Activated CD4-positive, alpha-beta T cell treated with anti-CD3 and anti-CD28 coated beads, Interleukin-2, amount 10 ng/mL, durations not matched to agents 7 days and 5 days (primary cell): ENCODE results near the gene VPS72. TPM values are rescaled to one million over a fixed set of nuclear protein-coding genes. Genes with fewer than 3 reads are reported as not detected.
"Not testable (repeated sequence)": the region's sequence is repeated elsewhere in the genome, so short reads cannot be mapped to it uniquely, and the experiment has no call there.

Source experiments
- CTCF ChIA-PET: fragments of 350-600 bp; sonication (Branson Sonifier 250); formaldehyde crosslinking; loops from one replicate; lab custom pipeline; 2021; ENCODE audit warnings: antibody characterized with exemption; lab: Charles Lee
- POLR2A ChIA-PET: fragments of 350-600 bp; sonication (Branson Sonifier 250); formaldehyde crosslinking; loops from one replicate; lab custom pipeline; 2021; ENCODE audit warnings: antibody characterized with exemption; lab: Charles Lee
- DNase-seq: peaks from one replicate; pipeline ENCODE4 v3.0.0-alpha.2; 2020
- H3K27ac Mint-ChIP-seq: one replicate; pipeline ENCODE4 v1.8.0; 2021; ENCODE audit warnings: mild to moderate bottlenecking, moderate library complexity, mixed read lengths
- H3K27me3 Mint-ChIP-seq: one replicate; pipeline ENCODE4 v1.8.0; 2021; ENCODE audit warnings: mixed read lengths
- H3K36me3 Mint-ChIP-seq: one replicate; pipeline ENCODE4 v1.8.0; 2021; ENCODE audit warnings: low read depth, mixed read lengths
- H3K4me1 Mint-ChIP-seq: one replicate; pipeline ENCODE4 v1.8.0; 2021; ENCODE audit warnings: mixed read lengths
- H3K4me3 Mint-ChIP-seq: one replicate; pipeline ENCODE4 v1.8.0; 2021; ENCODE audit warnings: mild to moderate bottlenecking, moderate library complexity, mixed read lengths
- H3K9me3 Mint-ChIP-seq: one replicate; pipeline ENCODE4 v1.8.0; 2021; ENCODE audit warnings: mixed read lengths
- total RNA-seq, 2 experiments: library from RNA; stranded (reverse); gene quantifications; one replicate each; pipeline ENCODE4 v1.2.3, GENCODE V29; 2021

Gene VPS72
- total RNA-seq, 2 experiments from 2014 or later = 77.1 to 79.6 TPM

DNA sequence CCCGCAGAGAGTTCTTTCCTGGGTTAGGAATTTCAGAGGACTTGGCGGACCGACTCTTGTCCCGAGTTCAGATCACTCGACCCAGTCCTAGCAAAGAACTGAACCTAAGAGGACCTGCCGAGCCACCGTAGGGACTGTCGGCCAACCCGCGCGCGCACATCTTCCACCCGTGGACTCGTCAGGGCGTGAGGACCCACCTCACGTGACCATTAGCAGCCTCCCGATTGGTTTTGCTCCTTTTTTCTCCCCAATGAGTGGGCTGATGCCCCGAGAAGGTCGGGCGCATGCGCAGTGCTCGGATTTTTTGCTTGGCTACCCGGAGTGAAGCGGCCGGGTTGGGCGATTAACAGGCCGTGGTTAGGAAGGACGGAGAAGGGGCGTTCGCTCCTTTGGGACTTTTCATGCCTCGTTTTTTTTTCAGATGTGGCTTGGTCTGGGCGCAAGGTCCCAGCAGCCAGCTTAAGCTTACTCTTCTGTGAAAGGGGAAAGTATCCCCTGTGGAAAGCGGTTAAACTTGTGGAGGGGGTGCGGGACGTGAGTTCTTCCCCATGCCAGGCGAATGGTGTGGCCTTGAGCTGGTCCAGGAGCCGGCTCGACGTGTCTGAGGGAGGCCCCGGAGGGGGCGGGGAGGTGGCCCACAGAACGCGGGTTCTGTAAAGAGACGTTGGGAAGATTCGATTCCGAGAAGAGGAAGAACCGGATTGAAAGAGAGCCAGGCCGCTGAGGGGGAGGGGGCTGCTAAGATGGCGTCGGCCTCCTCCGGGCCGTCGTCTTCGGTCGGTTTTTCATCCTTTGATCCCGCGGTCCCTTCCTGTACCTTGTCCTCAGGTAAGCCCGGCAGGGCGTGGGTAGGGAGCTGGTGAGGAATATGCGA, 8.5 kb upstream of the VPS72 start, which contains the start of gene PIP5K1A:
Gene PIP5K1A (plus strand): TSS at position 299 of the 874 bp plus-strand sequence. CDS start 445 bp downstream, at position 744.
- no peaks in the 10 kb centered on the region for H3K9me3 Mint-ChIP-seq
- H3K36me3 Mint-ChIP-seq = peaks cover 26% of the 10 kb centered on the region
- ChIA-PET CTCF (interaction anchor here (0.9 to 1.3 kb wide), 2 partner anchors 19 to 38 kb away, joined by 3 to 5 read pairs; no protein-coding TSS in a partner anchor), POLR2A (no interaction called here)
- peaks cover 40% of the 10 kb centered on the region for H3K4me1 Mint-ChIP-seq
- H3K27me3 Mint-ChIP-seq = peaks cover 4% of the 10 kb centered on the region
- peak; percentile 100 for DNase-seq
- peak within 1 kb of the TSS; percentile 93 for H3K27ac Mint-ChIP-seq
- peak within 1 kb of the TSS; percentile 100 for H3K4me3 Mint-ChIP-seq

DNA sequence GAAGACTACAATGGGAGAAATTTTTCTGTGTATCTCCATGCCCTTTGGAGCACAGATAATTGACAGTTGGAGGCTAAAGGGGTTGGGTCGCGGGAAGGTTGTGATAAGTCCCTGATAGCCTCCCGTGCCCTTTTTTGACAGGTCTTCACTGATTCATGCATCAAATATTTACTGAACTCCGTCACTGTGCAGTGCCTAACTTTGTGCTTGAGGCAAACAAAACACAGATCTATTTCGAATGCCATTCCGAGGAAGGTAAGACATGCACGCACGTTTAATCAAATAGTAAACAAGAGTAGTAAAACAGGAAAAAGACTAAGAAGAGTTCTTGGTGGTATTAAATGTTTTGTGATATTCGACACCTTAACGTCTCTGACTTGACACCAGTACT, 7.9 kb upstream of the VPS72 start:
- peaks cover 4% of the 10 kb centered on the region for H3K27me3 Mint-ChIP-seq
- peaks cover 38% of the 10 kb centered on the region for H3K4me1 Mint-ChIP-seq
- DNase-seq = no peak
- POLR2A ChIA-PET = no interaction called here
- no peaks in the 10 kb centered on the region for H3K9me3 Mint-ChIP-seq
- CTCF ChIA-PET = no interaction called here
- peak overlapping the region; percentile 93 for H3K27ac Mint-ChIP-seq
- H3K4me3 Mint-ChIP-seq = peak overlapping the region; percentile 100
- H3K36me3 Mint-ChIP-seq = peaks cover 24% of the 10 kb centered on the region

DNA sequence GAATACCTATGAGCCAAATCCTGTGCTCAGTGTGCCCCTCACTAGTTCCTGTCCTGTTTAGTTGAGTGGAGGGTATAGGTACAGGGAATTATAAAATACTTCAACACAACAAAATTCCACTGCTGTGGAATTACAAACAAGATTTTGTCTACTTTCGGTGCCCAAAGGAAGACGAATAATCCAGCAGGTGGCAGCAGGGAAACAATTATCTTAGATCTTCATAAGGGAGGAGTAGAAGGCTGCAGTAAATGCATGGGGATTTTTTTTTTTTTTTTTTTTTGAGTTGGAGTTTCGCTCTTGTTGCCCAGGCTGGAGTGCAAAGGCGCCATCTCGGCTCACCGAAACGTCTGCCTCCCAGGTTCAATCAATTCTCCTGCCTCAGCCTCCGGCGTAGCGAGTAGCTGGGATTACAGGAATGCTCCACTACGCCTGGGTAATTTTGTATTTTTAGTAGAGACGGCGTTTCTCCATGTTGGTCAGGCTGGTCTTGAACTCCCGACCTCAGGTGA, 6.3 kb upstream of the VPS72 start:
- peak overlapping the region; percentile 38 for H3K4me3 Mint-ChIP-seq
- H3K27me3 Mint-ChIP-seq = peaks cover 7% of the 10 kb centered on the region
- ChIA-PET POLR2A (no interaction called here), CTCF (interaction anchor here (0.7 to 1.4 kb wide), 4 partner anchors 22 to 1288 kb away, joined by 3 to 4 read pairs (median 4); no protein-coding TSS in a partner anchor)
- H3K9me3 Mint-ChIP-seq = no peaks in the 10 kb centered on the region
- peaks cover 29% of the 10 kb centered on the region for H3K4me1 Mint-ChIP-seq
- H3K36me3 Mint-ChIP-seq = peaks cover 17% of the 10 kb centered on the region
- peak; percentile 79 for DNase-seq
- peak overlapping the region; percentile 71 for H3K27ac Mint-ChIP-seq

DNA sequence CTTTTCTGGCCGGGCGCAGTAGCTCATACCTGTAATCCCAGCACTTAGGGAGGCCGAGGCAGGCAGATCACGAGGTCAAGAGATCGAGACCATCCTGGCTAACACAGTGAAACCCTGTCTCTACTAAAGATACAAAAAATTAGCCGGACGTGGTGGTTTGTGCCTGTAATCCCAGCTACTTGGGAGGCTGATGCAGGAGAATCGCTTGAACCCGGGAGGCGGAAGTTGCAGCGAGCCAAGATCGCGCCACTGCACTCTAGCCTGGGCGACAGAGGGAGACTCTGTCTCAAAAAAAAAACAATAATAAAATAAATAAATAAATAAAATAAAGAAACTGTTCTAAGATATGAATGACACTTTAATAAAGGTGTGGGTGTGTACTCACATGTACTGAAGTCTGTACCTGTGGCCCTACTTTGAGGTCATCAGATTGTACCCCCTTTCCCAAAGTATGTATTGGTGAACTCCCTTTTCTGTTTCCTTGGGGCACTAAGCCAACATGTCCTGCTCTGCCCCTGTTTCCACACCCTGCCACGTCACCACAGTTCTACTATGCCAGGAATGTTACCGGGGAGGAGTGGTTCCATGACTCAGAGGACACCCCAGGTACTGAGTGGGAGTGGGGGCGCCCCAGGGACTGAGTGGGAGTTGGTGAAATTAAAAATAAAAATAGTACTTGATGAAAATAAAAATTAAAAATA, 5.0 kb upstream of the VPS72 start:
- H3K9me3 Mint-ChIP-seq, POLR2A ChIA-PET, DNase-seq, H3K27me3 Mint-ChIP-seq, H3K27ac Mint-ChIP-seq, H3K4me3 Mint-ChIP-seq: not testable (repeated sequence)
- CTCF ChIA-PET = interaction anchor here (1.1 to 1.6 kb wide), 3 partner anchors 34 to 138 kb away, joined by 3 to 4 read pairs (median 4); no protein-coding TSS in a partner anchor
- Mint-ChIP-seq H3K36me3 (peaks cover 14% of the 10 kb centered on the region), H3K4me1 (peaks cover 29% of the 10 kb centered on the region)

DNA sequence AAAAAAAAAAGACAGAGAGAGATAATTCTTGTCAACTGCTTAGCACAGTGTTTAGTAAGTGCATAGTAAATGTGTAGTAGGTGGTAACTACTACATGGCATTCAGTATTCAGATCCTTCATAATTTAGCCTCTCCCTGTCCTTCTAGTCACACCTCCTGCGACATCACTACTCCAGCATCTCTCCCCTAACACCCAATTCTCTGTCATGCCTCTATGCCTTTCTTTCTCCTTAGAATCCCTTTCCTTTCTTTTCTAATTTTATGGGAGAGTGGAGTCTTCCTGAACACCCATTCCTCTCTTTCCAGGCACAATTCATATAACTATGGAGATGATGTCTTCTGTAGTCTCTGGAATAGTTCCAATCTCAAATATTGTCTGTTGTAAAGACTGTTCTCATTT, 3.9 kb upstream of the VPS72 start:
- Mint-ChIP-seq H3K27me3 (peaks cover 7% of the 10 kb centered on the region), H3K36me3 (peaks cover 6% of the 10 kb centered on the region), H3K4me3 (no peak overlapping the region), H3K9me3 (no peaks in the 10 kb centered on the region), H3K4me1 (peaks cover 30% of the 10 kb centered on the region), H3K27ac (no peak overlapping the region)
- ChIA-PET CTCF (interaction anchor here (0.8 to 1.5 kb wide), 2 partner anchors 38 to 147 kb away, joined by 3 to 4 read pairs; partner anchors contain the start of gene TNFAIP8L2), POLR2A (no interaction called here)
- no peak for DNase-seq

DNA sequence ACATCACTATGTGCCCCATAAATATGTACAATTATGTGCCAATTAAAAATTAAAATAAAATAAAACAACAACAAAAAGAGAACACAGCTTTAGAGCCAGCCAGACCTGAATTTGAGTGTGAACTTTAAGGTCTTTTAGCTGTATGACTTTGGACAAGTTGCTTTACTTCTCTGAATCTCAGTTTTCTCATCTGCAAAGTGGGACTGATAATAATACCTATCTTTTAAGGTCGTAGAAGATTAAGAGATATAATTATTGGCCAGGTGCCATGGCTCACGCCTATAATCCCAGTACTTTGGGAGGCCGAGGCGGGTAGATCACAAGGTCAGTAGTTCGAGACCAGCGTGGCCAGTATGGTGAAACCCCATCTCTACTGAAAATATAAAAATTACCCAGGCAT, 3.3 kb upstream of the VPS72 start:
- Mint-ChIP-seq H3K9me3 (no peaks in the 10 kb centered on the region), H3K27ac (no peak overlapping the region), H3K36me3 (peaks cover 2% of the 10 kb centered on the region), H3K27me3 (peaks cover 7% of the 10 kb centered on the region), H3K4me1 (peaks cover 35% of the 10 kb centered on the region), H3K4me3 (no peak overlapping the region)
- POLR2A ChIA-PET = no interaction called here
- no peak for DNase-seq
- CTCF ChIA-PET = interaction anchor here (0.7 to 1.5 kb wide), 3 partner anchors 37 to 518 kb away, joined by 3 to 4 read pairs (median 4); partner anchors contain the start of gene TNFAIP8L2

DNA sequence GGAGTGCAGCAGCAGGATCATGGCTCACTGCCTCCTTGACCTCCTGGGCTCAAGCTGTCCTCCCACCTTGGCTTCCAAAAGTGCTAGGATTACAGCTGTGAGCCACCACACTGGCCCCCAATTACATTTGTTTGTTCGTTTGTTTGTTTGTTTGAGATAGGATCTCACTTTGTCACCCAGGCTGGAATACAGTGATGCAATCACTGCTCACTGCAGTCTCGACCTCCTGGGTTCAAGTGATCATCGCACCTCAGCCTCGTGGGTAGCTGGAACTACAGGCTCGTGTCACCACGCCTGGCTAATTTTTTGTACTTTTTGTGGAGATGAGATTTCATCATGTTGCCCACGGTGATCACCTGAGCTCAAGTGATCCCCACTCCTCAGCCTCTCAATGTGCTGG, 2.0 kb upstream of the VPS72 start:
- POLR2A ChIA-PET = no interaction called here
- no peak overlapping the region for H3K27ac Mint-ChIP-seq

DNA sequence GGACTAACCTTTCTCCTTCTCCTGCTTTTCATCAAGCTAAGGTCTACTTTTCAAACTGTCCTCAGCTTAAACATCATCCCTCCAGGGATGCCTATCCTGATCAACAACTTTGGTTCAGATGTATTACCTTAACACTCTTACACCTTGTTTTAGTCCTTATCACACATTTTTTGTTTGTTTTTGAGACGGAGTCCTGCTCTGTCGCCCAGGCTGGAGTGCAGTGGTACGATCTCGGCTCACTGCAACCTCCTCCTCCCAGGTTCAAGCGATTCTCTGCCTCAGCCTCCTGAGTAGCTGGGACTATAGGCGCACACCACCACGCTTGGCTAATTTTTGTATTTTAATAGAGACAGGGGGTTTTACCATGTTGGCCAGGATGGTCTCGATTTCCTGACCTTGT, 1.3 kb downstream of the VPS72 start:
- H3K27ac Mint-ChIP-seq = peak overlapping the region; percentile 95
- peak overlapping the region; percentile 96 for H3K4me3 Mint-ChIP-seq
- CTCF ChIA-PET = interaction anchor here (0.8 to 1.9 kb wide), 3 partner anchors 38 to 89 kb away, joined by 3 to 8 read pairs (median 5); no protein-coding TSS in a partner anchor
- DNase-seq, H3K9me3 Mint-ChIP-seq, H3K27me3 Mint-ChIP-seq, POLR2A ChIA-PET: not testable (repeated sequence)
- H3K36me3 Mint-ChIP-seq = peaks cover 21% of the 10 kb centered on the region
- peaks cover 32% of the 10 kb centered on the region for H3K4me1 Mint-ChIP-seq

More for the DNA sequence above, 2.0 kb upstream of the VPS72 start:
- no peak for DNase-seq
- H3K4me3 Mint-ChIP-seq = no peak overlapping the region
- peaks cover 33% of the 10 kb centered on the region for H3K4me1 Mint-ChIP-seq
- H3K27me3 Mint-ChIP-seq = peaks cover 7% of the 10 kb centered on the region
- CTCF ChIA-PET = interaction anchor here (1.5 kb wide), 1 partner anchor 36 kb away, joined by 4 read pairs; the partner anchor contains the start of gene TNFAIP8L2
- H3K9me3 Mint-ChIP-seq = no peaks in the 10 kb centered on the region
- peaks cover 4% of the 10 kb centered on the region for H3K36me3 Mint-ChIP-seq

DNA sequence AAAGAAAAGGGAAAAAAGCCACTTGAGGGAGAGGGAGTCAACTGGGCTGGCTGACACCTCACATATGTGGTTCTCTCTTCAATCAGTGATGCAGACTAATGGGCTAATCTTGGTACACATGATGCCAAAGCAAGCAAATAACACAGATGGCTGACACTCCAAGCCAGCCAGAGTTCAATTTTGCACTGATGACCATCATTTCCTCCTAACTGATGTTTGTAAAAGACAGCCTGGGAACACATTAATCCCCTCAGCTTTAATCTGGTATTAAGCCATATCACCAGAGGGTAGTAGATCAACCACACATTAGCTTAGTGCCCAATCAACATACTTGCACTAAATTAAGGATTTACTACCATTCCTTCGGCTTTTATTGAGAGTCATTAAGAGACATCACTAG, 2.8 kb downstream of the VPS72 start:
- Mint-ChIP-seq H3K4me3 (no peak overlapping the region), H3K9me3 (no peaks in the 10 kb centered on the region), H3K27ac (no peak overlapping the region), H3K4me1 (peaks cover 32% of the 10 kb centered on the region), H3K27me3 (peaks cover 2% of the 10 kb centered on the region), H3K36me3 (peaks cover 30% of the 10 kb centered on the region)
- DNase-seq = no peak
- ChIA-PET POLR2A (no interaction called here), CTCF (interaction anchor here (1.8 to 1.9 kb wide), 2 partner anchors 65 to 87 kb away, joined by 5 to 8 read pairs; no protein-coding TSS in a partner anchor)

DNA sequence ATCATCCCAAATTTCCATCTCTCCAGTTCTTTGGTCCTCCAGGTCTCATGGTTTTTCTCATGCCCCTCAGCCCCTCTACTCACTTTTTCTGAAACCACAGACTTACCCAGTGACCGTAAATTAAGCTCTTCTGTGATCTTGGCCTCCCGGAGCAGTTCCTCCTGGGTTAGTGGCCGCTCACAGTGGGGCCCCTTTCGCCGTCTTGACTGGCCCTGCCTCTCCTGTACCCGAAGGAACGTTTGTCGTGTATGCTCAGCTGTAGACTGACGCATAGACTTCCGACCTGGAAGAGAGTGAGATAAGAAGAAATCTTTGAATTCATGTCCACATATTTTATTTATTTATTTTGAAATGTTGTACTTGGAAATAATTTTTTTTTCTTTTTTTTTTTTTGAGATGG, 5.8 kb downstream of the VPS72 start:
- CTCF ChIA-PET = no interaction called here
- peaks cover 19% of the 10 kb centered on the region for H3K4me1 Mint-ChIP-seq
- H3K27ac Mint-ChIP-seq = no peak overlapping the region

DNA sequence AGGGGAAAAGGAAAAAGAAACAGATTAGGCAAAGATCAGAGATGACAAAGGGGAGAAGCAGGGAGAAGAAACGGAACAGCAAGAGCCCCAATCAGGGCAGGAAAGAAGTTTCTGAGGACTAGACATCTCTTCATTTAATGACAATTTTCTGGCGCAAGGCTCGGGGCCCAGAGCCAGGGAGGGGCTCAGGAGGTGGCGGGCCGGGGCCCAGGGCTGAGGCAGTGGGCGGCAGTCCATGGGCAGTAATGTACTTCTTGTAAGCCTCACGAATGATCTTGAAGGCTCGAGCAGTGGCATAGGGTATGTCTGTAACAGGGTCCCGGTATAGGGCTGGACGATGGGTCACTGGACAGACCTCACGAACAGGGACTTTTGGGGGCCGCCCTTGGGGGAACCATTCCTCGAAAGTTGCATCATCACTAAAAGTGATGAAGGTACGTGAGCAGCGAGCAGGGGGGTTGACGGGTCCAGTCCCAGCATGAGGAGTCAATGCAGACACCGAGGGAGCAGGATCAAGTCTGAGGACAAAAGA, 13.4 kb downstream of the VPS72 start:
- Mint-ChIP-seq H3K4me3 (no peak overlapping the region), H3K36me3 (peaks cover 37% of the 10 kb centered on the region), H3K27ac (no peak overlapping the region), H3K27me3 (no peaks in the 10 kb centered on the region), H3K9me3 (no peaks in the 10 kb centered on the region), H3K4me1 (peaks cover 2% of the 10 kb centered on the region)
- DNase-seq = no peak
- CTCF ChIA-PET = interaction anchor here (0.9 to 1.8 kb wide), 4 partner anchors 13 to 100 kb away, joined by 3 to 5 read pairs (median 4); partner anchors contain the start of genes TNFAIP8L2 and VPS72
- POLR2A ChIA-PET = no interaction called here

More for the DNA sequence above, 5.8 kb downstream of the VPS72 start:
- POLR2A ChIA-PET = no interaction called here
- Mint-ChIP-seq H3K9me3 (no peaks in the 10 kb centered on the region), H3K27me3 (no peaks in the 10 kb centered on the region), H3K4me3 (no peak overlapping the region), H3K36me3 (peaks cover 47% of the 10 kb centered on the region)
- no peak for DNase-seq

DNA sequence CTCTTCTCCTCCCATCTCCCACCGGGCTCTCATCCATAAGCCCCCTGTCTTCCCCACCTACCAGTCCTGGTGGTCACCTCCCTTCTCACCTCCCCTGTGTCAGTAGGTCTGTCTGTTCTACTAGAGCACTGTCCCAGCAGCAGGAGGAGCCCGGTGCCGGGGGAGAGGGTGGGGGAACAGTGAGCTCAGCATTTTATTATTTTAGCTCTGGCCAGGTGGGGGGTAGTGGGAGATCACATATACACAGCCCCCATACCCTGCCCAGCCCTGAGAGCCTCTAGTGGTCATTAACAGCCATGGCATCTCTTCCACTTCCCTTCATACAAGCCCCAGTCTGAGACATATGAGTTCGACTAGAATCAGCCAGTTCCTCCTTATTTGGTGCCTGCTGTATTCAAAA, 14.1 kb downstream of the VPS72 start, which contains the start of gene TMOD4:
Gene TMOD4 (minus strand): TSS at position 119 of the 400 bp plus-strand sequence. CDS start 1,106 bp downstream, outside the sequence.
- Mint-ChIP-seq H3K27me3 (no peaks in the 10 kb centered on the region), H3K4me3 (no peak within 1 kb of the TSS), H3K36me3 (peaks cover 34% of the 10 kb centered on the region), H3K4me1 (peaks cover 2% of the 10 kb centered on the region), H3K27ac (no peak within 1 kb of the TSS), H3K9me3 (no peaks in the 10 kb centered on the region)
- no peak for DNase-seq
- POLR2A ChIA-PET = no interaction called here
- CTCF ChIA-PET = interaction anchor here (0.9 to 1.8 kb wide), 4 partner anchors 14 to 276 kb away, joined by 3 to 5 read pairs (median 4); partner anchors contain the start of genes TNFAIP8L2 and VPS72
